Liver (tissue), 9 donors: ENCODE measurements around the gene RNF19B. TPM values are rescaled to one million over a fixed set of nuclear protein-coding genes. Genes with fewer than 3 reads are reported as not detected.
A peak's percentile ranks its signal among the peaks of the same experiment; 100 is the strongest.

Source experiments
- DNase-seq: peaks from one replicate; pipeline ENCODE4 v3.0.0-alpha.2; 2017; ENCODE audit warnings: low spot score
- H3K27ac ChIP-seq, 2 donors: one replicate each; pipeline ENCODE4 v1.7.0; 2013; ENCODE audit warnings: inconsistent platforms in 2 of 2, low read length in 2 of 2, control low read depth in 1 of 2, low read depth in 1 of 2, mild to moderate bottlenecking in 1 of 2
- H3K27me3 ChIP-seq, 4 donors: one replicate each; pipeline versions ENCODE4 v1.6.1 to v1.7.0; 2013; ENCODE audit warnings: low read length in 3 of 4, inconsistent platforms in 1 of 4, mild to moderate bottlenecking in 1 of 4, moderate library complexity in 1 of 4; ENCODE audit not compliant: control insufficient read depth in 4 of 4, insufficient read depth in 4 of 4
- H3K36me3 ChIP-seq, 4 donors: one replicate each; pipeline versions ENCODE4 v1.6.1 to v1.7.0; 2013; ENCODE audit warnings: low read length in 3 of 4, mild to moderate bottlenecking in 3 of 4, low read depth in 1 of 4, moderate library complexity in 1 of 4; ENCODE audit not compliant: control insufficient read depth in 4 of 4, insufficient read depth in 3 of 4
- H3K4me1 ChIP-seq, 4 donors: one replicate each; pipeline versions ENCODE4 v1.6.1 to v1.7.0; 2013; ENCODE audit warnings: low read length in 3 of 4, mild to moderate bottlenecking in 3 of 4, moderate library complexity in 1 of 4; ENCODE audit not compliant: control insufficient read depth in 4 of 4, insufficient read depth in 4 of 4
- H3K4me3 ChIP-seq, 3 donors: one replicate each; pipeline versions ENCODE4 v1.6.1 to v1.7.0; 2013; ENCODE audit warnings: low read length in 3 of 3, control low read depth in 1 of 3, low read depth in 1 of 3, mild to moderate bottlenecking in 1 of 3
- H3K9ac ChIP-seq, 2 donors: one replicate each; pipeline ENCODE4 v1.7.0; 2013; ENCODE audit warnings: low read length in 2 of 2, mild to moderate bottlenecking in 2 of 2, moderate library complexity in 2 of 2, control low read depth in 1 of 2, low read depth in 1 of 2
- H3K9me3 ChIP-seq, 4 donors: one replicate each; pipeline versions ENCODE4 v1.6.1 to v1.7.0; 2013; ENCODE audit warnings: low read length in 3 of 4; ENCODE audit not compliant: control insufficient read depth in 4 of 4
- EGR1 ChIP-seq, 2 donors: IDR thresholded peaks; 2 replicates each; pipeline ENCODE4 v1.6.1; 2016 to 2018; ENCODE audit warnings: antibody characterized with exemption in 2 of 2, low read depth in 2 of 2
- FOXA1 ChIP-seq: IDR thresholded peaks from 2 replicates; pipeline ENCODE4 v1.6.1; 2016; ENCODE audit warnings: antibody characterized with exemption
- GABPA ChIP-seq, 2 donors: IDR thresholded peaks in 1 of 2; conservative IDR thresholded peaks in 1 of 2; 2 replicates each; pipeline ENCODE4 v1.6.1; 2016; ENCODE audit warnings: antibody characterized with exemption in 2 of 2, mild to moderate bottlenecking in 1 of 2, moderate library complexity in 1 of 2
- HNF4A ChIP-seq, 2 donors: conservative IDR thresholded peaks; 2 replicates each; pipeline ENCODE4 v1.6.1; 2016; ENCODE audit warnings: antibody characterized with exemption in 2 of 2, mild to moderate bottlenecking in 2 of 2
- HNF4G ChIP-seq: IDR thresholded peaks from 2 replicates; pipeline ENCODE4 v1.6.1; 2016; ENCODE audit warnings: antibody characterized with exemption
- JUND ChIP-seq, 2 donors: IDR thresholded peaks; 2 replicates each; pipeline ENCODE4 v1.6.1; 2016; ENCODE audit warnings: antibody characterized with exemption in 2 of 2
- NR2F2 ChIP-seq: IDR thresholded peaks from 2 replicates; pipeline ENCODE4 v1.6.1; 2016; ENCODE audit warnings: antibody characterized with exemption
- RAD21 ChIP-seq, 2 donors: IDR thresholded peaks; 2 replicates each; pipeline ENCODE4 v1.6.1; 2016; ENCODE audit warnings: antibody characterized with exemption in 2 of 2, mild to moderate bottlenecking in 2 of 2
- RXRA ChIP-seq, 2 donors: IDR thresholded peaks; 2 replicates each; pipeline ENCODE4 v1.6.1; 2017 to 2018; ENCODE audit warnings: antibody characterized with exemption in 2 of 2, mild to moderate bottlenecking in 1 of 2
- TAF1 ChIP-seq: conservative IDR thresholded peaks from 2 replicates; pipeline ENCODE4 v1.6.1; 2016; ENCODE audit warnings: antibody characterized with exemption, mild to moderate bottlenecking
- YY1 ChIP-seq: IDR thresholded peaks from 2 replicates; pipeline ENCODE4 v1.6.1; 2016; ENCODE audit warnings: antibody characterized with exemption, mild to moderate bottlenecking
- WGBS: extraction: QIAGEN DNeasy Blood & Tissue Kit; methylation state at CpG from one replicate; pipeline ENCODE4 v1.1.7; 2013; 5-methylcytosine and 5-hydroxymethylcytosine counted together
- polyA plus RNA-seq, 2 donors: library from polyadenylated mRNA; stranded (reverse) in 1 of 2; unstranded in 1 of 2; fragments of 200-250 nt in 1 of 2; fragments of >200 nt in 1 of 2; fragmentation: Nextera tagmentation in 1 of 2; extraction: Ambion mirVana in 1 of 2; gene quantifications; one replicate each; pipeline versions ENCODE4 v1.2.1 to v1.2.3, GENCODE V29; 2013 to 2015
- total RNA-seq, 2 donors: library from RNA; depleted of rRNA; stranded (reverse); fragments of >200 nt; gene quantifications; one replicate each; pipeline ENCODE4 v1.2.3, GENCODE V29; 2014
- TF ChIP-seq, protein P1 (sequence below): IDR thresholded peaks from 2 replicates; pipeline ENCODE4 v1.6.1; 2016; ENCODE audit warnings: antibody characterized with exemption
- TF ChIP-seq, protein P2 (sequence below): IDR thresholded peaks from 2 replicates; pipeline ENCODE4 v1.6.1; 2016; ENCODE audit warnings: antibody characterized with exemption
- TF ChIP-seq, protein P3 (sequence below): IDR thresholded peaks from 2 replicates; pipeline ENCODE4 v1.6.1; 2016; ENCODE audit warnings: antibody characterized with exemption
- TF ChIP-seq, protein P4 (sequence below): IDR thresholded peaks from 2 replicates; pipeline ENCODE4 v1.6.1; 2016; ENCODE audit warnings: antibody characterized with exemption, mild to moderate bottlenecking
- TF ChIP-seq, protein P5 (sequence below): fragments of 150-350 bp; IDR thresholded peaks from 2 replicates; pipeline ENCODE4 v1.5.1; 2017; ENCODE audit warnings: improper control_type of control experiment, low read depth, low read length; ENCODE audit not compliant: missing input control
- donor health status: healthy.
- donor health status: healthy.
- donor health status: healthy.
- donor health status: healthy.
- donor health status: healthy.

RNF19B gene
- total and polyA plus RNA-seq, 4 donors, result 2.2 to 8.3 (median 5.0) TPM

DNA sequence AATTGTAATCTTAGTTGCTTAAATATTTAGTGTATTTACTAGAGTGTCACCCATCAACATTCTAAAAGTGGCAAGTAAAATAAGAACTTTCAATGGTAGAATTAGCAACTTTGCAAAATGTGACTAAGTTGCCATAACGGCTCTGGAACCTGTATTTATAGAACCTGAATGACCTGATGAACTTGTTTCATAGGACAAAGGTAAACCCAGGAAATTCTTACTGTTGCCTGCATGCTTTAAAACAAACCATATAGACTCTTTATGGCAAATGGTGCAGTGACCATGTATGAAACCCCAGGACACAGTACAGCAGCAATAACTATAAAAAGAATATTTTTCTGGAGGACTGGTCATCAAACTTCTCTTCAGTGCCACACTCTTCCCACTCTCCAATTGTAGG, 49.2 kb upstream of the RNF19B start:
- Histone ChIP-seq H3K9ac (no peak overlapping the region), H3K4me3 (no peak overlapping the region), H3K4me1 (peaks cover 19 to 53% (median 43%) of the 10 kb centered on the region in 4 donors), H3K27me3 (no peaks in the 10 kb centered on the region), H3K9me3 (no peaks in the 10 kb centered on the region), H3K27ac (no peak overlapping the region), H3K36me3 (peaks cover 1 to 32% (median 22%) of the 10 kb centered on the region in 4 donors)
- no peak for TF ChIP-seq RXRA (IDR thresholded peaks at IDR 0.05)
- TF ChIP-seq, protein P1, sequence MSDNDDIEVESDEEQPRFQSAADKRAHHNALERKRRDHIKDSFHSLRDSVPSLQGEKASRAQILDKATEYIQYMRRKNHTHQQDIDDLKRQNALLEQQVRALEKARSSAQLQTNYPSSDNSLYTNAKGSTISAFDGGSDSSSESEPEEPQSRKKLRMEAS, result no peak
- TF ChIP-seq, protein P2, sequence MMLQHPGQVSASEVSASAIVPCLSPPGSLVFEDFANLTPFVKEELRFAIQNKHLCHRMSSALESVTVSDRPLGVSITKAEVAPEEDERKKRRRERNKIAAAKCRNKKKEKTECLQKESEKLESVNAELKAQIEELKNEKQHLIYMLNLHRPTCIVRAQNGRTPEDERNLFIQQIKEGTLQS, result no peak
- no peak for TF ChIP-seq GABPA (IDR thresholded peaks at IDR 0.05 in 1 of 2, conservative IDR thresholded peaks at IDR 0.05 in 1 of 2)
- no peak for TF ChIP-seq EGR1 (IDR thresholded peaks at IDR 0.05; ENCODE audit: low read depth in 2 of 2)
- TF ChIP-seq, protein P3, sequence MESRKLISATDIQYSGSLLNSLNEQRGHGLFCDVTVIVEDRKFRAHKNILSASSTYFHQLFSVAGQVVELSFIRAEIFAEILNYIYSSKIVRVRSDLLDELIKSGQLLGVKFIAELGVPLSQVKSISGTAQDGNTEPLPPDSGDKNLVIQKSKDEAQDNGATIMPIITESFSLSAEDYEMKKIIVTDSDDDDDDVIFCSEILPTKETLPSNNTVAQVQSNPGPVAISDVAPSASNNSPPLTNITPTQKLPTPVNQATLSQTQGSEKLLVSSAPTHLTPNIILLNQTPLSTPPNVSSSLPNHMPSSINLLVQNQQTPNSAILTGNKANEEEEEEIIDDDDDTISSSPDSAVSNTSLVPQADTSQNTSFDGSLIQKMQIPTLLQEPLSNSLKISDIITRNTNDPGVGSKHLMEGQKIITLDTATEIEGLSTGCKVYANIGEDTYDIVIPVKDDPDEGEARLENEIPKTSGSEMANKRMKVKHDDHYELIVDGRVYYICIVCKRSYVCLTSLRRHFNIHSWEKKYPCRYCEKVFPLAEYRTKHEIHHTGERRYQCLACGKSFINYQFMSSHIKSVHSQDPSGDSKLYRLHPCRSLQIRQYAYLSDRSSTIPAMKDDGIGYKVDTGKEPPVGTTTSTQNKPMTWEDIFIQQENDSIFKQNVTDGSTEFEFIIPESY, result no peak
- no peak for TF ChIP-seq NR2F2
- no peak for TF ChIP-seq HNF4G
- TF ChIP-seq, protein P4, sequence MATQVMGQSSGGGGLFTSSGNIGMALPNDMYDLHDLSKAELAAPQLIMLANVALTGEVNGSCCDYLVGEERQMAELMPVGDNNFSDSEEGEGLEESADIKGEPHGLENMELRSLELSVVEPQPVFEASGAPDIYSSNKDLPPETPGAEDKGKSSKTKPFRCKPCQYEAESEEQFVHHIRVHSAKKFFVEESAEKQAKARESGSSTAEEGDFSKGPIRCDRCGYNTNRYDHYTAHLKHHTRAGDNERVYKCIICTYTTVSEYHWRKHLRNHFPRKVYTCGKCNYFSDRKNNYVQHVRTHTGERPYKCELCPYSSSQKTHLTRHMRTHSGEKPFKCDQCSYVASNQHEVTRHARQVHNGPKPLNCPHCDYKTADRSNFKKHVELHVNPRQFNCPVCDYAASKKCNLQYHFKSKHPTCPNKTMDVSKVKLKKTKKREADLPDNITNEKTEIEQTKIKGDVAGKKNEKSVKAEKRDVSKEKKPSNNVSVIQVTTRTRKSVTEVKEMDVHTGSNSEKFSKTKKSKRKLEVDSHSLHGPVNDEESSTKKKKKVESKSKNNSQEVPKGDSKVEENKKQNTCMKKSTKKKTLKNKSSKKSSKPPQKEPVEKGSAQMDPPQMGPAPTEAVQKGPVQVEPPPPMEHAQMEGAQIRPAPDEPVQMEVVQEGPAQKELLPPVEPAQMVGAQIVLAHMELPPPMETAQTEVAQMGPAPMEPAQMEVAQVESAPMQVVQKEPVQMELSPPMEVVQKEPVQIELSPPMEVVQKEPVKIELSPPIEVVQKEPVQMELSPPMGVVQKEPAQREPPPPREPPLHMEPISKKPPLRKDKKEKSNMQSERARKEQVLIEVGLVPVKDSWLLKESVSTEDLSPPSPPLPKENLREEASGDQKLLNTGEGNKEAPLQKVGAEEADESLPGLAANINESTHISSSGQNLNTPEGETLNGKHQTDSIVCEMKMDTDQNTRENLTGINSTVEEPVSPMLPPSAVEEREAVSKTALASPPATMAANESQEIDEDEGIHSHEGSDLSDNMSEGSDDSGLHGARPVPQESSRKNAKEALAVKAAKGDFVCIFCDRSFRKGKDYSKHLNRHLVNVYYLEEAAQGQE, result no peak
- no peak for TF ChIP-seq RAD21 (IDR thresholded peaks at IDR 0.05)
- TF ChIP-seq TAF1, result no peak
- no peak for TF ChIP-seq YY1
- TF ChIP-seq FOXA1, result no peak
- TF ChIP-seq JUND (IDR thresholded peaks at IDR 0.05), result no peak
- TF ChIP-seq HNF4A (conservative IDR thresholded peaks at IDR 0.05), result no peak
- DNase-seq, result no peak
- 40% methylated on average over 1 of the region's 1 CpG for WGBS

DNA sequence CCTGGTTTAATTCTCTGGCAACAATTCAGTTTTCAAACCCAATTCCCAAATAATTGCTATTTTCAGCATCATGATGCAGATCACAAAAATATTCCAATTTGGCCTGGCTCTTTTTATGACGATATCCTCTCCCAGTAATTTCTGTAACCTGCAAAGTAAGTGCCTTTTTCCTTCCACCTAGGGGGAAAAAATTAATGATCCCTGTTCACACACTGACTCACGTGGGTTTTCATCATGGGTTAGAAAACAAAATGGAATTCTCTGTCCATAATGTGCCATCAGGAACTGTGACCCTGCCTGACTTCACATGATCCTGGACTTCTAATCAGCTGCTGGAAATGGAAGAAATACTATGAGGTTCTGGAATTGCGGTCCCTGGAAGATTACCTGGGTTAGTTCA, 47.6 kb upstream of the RNF19B start:
- Histone ChIP-seq H3K36me3 (peaks cover 3 to 27% (median 20%) of the 10 kb centered on the region in 4 donors), H3K4me3 (no peak overlapping the region), H3K9me3 (no peaks in the 10 kb centered on the region), H3K27me3 (no peaks in the 10 kb centered on the region), H3K9ac (no peak overlapping the region), H3K4me1 (peaks cover 19 to 56% (median 46%) of the 10 kb centered on the region in 4 donors), H3K27ac (peak overlapping the region; percentile 62 to 73)
- 72% methylated on average over 3 of the region's 3 CpGs for WGBS
- TF ChIP-seq, protein P5, sequence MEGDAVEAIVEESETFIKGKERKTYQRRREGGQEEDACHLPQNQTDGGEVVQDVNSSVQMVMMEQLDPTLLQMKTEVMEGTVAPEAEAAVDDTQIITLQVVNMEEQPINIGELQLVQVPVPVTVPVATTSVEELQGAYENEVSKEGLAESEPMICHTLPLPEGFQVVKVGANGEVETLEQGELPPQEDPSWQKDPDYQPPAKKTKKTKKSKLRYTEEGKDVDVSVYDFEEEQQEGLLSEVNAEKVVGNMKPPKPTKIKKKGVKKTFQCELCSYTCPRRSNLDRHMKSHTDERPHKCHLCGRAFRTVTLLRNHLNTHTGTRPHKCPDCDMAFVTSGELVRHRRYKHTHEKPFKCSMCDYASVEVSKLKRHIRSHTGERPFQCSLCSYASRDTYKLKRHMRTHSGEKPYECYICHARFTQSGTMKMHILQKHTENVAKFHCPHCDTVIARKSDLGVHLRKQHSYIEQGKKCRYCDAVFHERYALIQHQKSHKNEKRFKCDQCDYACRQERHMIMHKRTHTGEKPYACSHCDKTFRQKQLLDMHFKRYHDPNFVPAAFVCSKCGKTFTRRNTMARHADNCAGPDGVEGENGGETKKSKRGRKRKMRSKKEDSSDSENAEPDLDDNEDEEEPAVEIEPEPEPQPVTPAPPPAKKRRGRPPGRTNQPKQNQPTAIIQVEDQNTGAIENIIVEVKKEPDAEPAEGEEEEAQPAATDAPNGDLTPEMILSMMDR, result no peak
- TF ChIP-seq RAD21 (IDR thresholded peaks at IDR 0.05) (no peak), FOXA1 (no peak)
- DNase-seq, result no peak
